ENCODE results near the gene FOXJ3.

Gene FOXJ3

GRCh38 chr1:42163536-42164503, 171.2 kb downstream of the FOXJ3 start:
- no peak for DNase-seq

GRCh38 chr1:42163114-42163513, 171.9 kb downstream of the FOXJ3 start:
- no peak for DNase-seq

GRCh38 chr1:42162181-42162580, 172.9 kb downstream of the FOXJ3 start:
- no peak for DNase-seq

GRCh38 chr1:42158189-42158588, 176.8 kb downstream of the FOXJ3 start:
- no peak for DNase-seq

GRCh38 chr1:42157667-42158066, 177.4 kb downstream of the FOXJ3 start:
- no peak for DNase-seq

- no peak for DNase-seq
Observed at GRCh38 chr1:42155362-42155761, 179.7 kb downstream of the FOXJ3 start.

- no peak for DNase-seq
Observed at GRCh38 chr1:42154685-42155084, 180.3 kb downstream of the FOXJ3 start.

- no peak for DNase-seq
Observed at GRCh38 chr1:42153624-42154023, 181.4 kb downstream of the FOXJ3 start.

GRCh38 chr1:42152907-42153600, 182.0 kb downstream of the FOXJ3 start, which contains the start of gene GUCA2B:
TSS of gene GUCA2B (plus strand) at chr1:42153410. CDS start at chr1:42153451, 41 bp downstream.
- no peak for DNase-seq

GRCh38 chr1:42152119-42152518, 182.9 kb downstream of the FOXJ3 start:
- DNase-seq, result no peak

GRCh38 chr1:42150651-42151050, 184.4 kb downstream of the FOXJ3 start:
- no peak for DNase-seq

GRCh38 chr1:42148166-42148565, 186.9 kb downstream of the FOXJ3 start:
- DNase-seq, result no peak

- peak; percentile 69 for DNase-seq
Observed at GRCh38 chr1:42146626-42147320, 188.3 kb downstream of the FOXJ3 start.

- no peak for DNase-seq
Observed at GRCh38 chr1:42145764-42146625, 189.0 kb downstream of the FOXJ3 start.

- no peak for DNase-seq
Observed at GRCh38 chr1:42145389-42145716, 189.7 kb downstream of the FOXJ3 start.

- DNase-seq, result no peak
Observed at GRCh38 chr1:42144711-42145388, 190.2 kb downstream of the FOXJ3 start.

GRCh38 chr1:42143896-42144710, 190.9 kb downstream of the FOXJ3 start:
- DNase-seq, result no peak

GRCh38 chr1:42142894-42143675, 191.9 kb downstream of the FOXJ3 start:
- DNase-seq, result no peak

- DNase-seq, result no peak
Observed at GRCh38 chr1:42141978-42142377, 193.1 kb downstream of the FOXJ3 start.

- no peak for DNase-seq
Observed at GRCh38 chr1:42140191-42140590, 194.8 kb downstream of the FOXJ3 start.
